PFSK-1 (cell line): Measurements from ENCODE around the gene MT1M.

ENCODE experiments used
- FOXP2 ChIP-seq: optimal IDR thresholded peaks from 2 replicates; pipeline ENCODE3; 2011; ENCODE audit warnings: borderline replicate concordance, control low read depth, inconsistent platforms; ENCODE audit not compliant: insufficient read depth; ENCODE audit errors: extremely low read length, extremely low read depth
- REST ChIP-seq, 2 experiments: IDR thresholded peaks; 2 replicates each; pipeline versions ENCODE4 v1.6.1 to v1.8.0; 2011 to 2012; ENCODE audit warnings: low read depth in 2 of 2, low read length in 2 of 2, control low read depth in 1 of 2, inconsistent platforms in 1 of 2, mild to moderate bottlenecking in 1 of 2, moderate library complexity in 1 of 2; ENCODE audit not compliant: insufficient read depth in 1 of 2

- TF ChIP-seq FOXP2: no peak
- no peak for TF ChIP-seq REST (IDR thresholded peaks at IDR 0.05; ENCODE audit: insufficient read depth in 1 of 2, low read depth in 2 of 2, low read length in 2 of 2)
Observed at GRCh38 chr16:56662357-56663354, 30.2 kb downstream of the MT1M start.
